HL-60 (cell line): ENCODE data around the gene SELENBP1.

ENCODE experiments used
- DNase-seq, 2 experiments: peaks; one replicate each; pipeline ENCODE4 v3.0.0-alpha.2; 2010 to 2020; ENCODE audit warnings: low read depth in 1 of 2, low spot score in 1 of 2
- H3K27ac ChIP-seq: fragments of 250-450 bp; sonication (Bioruptor Pico); replicated peaks from 2 replicates; pipeline ENCODE4 v1.5.1; 2020; ENCODE audit warnings: mild to moderate bottlenecking, moderate library complexity
- H3K27me3 ChIP-seq: fragments of 250-450 bp; sonication (Bioruptor Pico); 2 replicates; pipeline ENCODE4 v1.5.1; 2021; ENCODE audit warnings: mild to moderate bottlenecking, moderate library complexity; ENCODE audit not compliant: insufficient read depth, poor library complexity, severe bottlenecking
- H3K4me3 ChIP-seq: replicated peaks from 2 replicates; pipeline ENCODE4 v1.5.1; 2011; ENCODE audit warnings: mild to moderate bottlenecking, control low read depth, low read length; ENCODE audit not compliant: insufficient read depth
- CTCF ChIP-seq: IDR thresholded peaks from one replicate; pipeline ENCODE4 v1.5.1; 2011; ENCODE audit warnings: low read length, control low read depth, inconsistent platforms; ENCODE audit not compliant: insufficient read depth
- GABPA ChIP-seq: IDR thresholded peaks from 2 replicates; pipeline ENCODE4 v1.6.1; 2012; ENCODE audit warnings: low read depth
- POLR2AphosphoS5 ChIP-seq: IDR thresholded peaks from 2 replicates; pipeline ENCODE4 v1.6.1; 2012; ENCODE audit warnings: low read depth
- REST ChIP-seq: IDR thresholded peaks from 2 replicates; pipeline ENCODE4 v1.6.1; 2012; ENCODE audit warnings: low read depth; ENCODE audit not compliant: insufficient replicate concordance
- SPI1 ChIP-seq: IDR thresholded peaks from 2 replicates; pipeline ENCODE4 v1.6.1; 2012; ENCODE audit warnings: low read depth, mild to moderate bottlenecking, borderline replicate concordance

Gene SELENBP1

GRCh38 chr1:151362308-151363155 lies 10.0 kb downstream of the SELENBP1 start:
- TF ChIP-seq REST (no peak), SPI1 (no peak), CTCF (no peak), GABPA (no peak), POLR2AphosphoS5 (no peak)
- Histone ChIP-seq H3K4me3 (no peak overlapping the region), H3K27ac (no peak overlapping the region), H3K27me3 (no peaks in the 10 kb centered on the region)
- DNase-seq: no peak

GRCh38 chr1:151361883-151362282 lies 10.6 kb downstream of the SELENBP1 start:
- H3K27ac ChIP-seq: no peak overlapping the region
- no peaks in the 10 kb centered on the region for H3K27me3 ChIP-seq
- H3K4me3 ChIP-seq: no peak overlapping the region
- TF ChIP-seq GABPA: no peak
- TF ChIP-seq POLR2AphosphoS5: no peak
- no peak for TF ChIP-seq CTCF
- no peak for TF ChIP-seq REST
- TF ChIP-seq SPI1: peak; percentile 10; the same call in 1 of the 2 replicates
- DNase-seq: no peak

GRCh38 chr1:151356696-151357095 lies 15.8 kb downstream of the SELENBP1 start:
- no peak for TF ChIP-seq REST
- peak; percentile 88 for TF ChIP-seq SPI1
- H3K4me3 ChIP-seq: no peak overlapping the region
- H3K27ac ChIP-seq: no peak overlapping the region
- H3K27me3 ChIP-seq: no peaks in the 10 kb centered on the region
- DNase-seq: no peak
